Brain microvascular endothelial cell (primary cell): ENCODE measurements around the gene KLC3.
A peak's percentile ranks its signal among the peaks of the same experiment; 100 is the strongest.

Experiments
- DNase-seq: peaks from one replicate; pipeline ENCODE4 v3.0.0-alpha.2; 2020
- H3K27ac ChIP-seq: fragments of 250-450 bp; sonication (Bioruptor Pico); 2 replicates; pipeline ENCODE4 v1.5.1; 2020; ENCODE audit warnings: mild to moderate bottlenecking, moderate library complexity
- H3K27me3 ChIP-seq: fragments of 250-450 bp; sonication (Bioruptor Pico); replicated peaks from 2 replicates; pipeline ENCODE4 v1.5.1; 2020; ENCODE audit warnings: mild to moderate bottlenecking
- H3K36me3 ChIP-seq: fragments of 250-450 bp; sonication (Bioruptor Pico); replicated peaks from 2 replicates; pipeline ENCODE4 v1.5.1; 2020; ENCODE audit warnings: mild to moderate bottlenecking
- H3K4me3 ChIP-seq: 2 replicates; pipeline ENCODE4 v1.5.1; 2011; ENCODE audit warnings: low read depth, mild to moderate bottlenecking, control low read depth, low read length, moderate library complexity
- CTCF ChIP-seq: IDR thresholded peaks from 2 replicates; pipeline ENCODE4 v1.5.1; 2011; ENCODE audit warnings: low read depth, mild to moderate bottlenecking, moderate library complexity, low read length, control low read depth, inconsistent platforms; ENCODE audit errors: missing control alignments
- in situ Hi-C: cut with HindIII; loops from 2 replicates; pipeline ENCODE4 v1.10.0; 2017; ENCODE audit warnings: low sequenced_read_pairs, low pct_ligation_motif_present

KLC3 gene

GRCh38 chr19:45368127-45368526 is 27.6 kb downstream of the KLC3 start:
- TF ChIP-seq CTCF: no peak
- Histone ChIP-seq H3K27me3 (no peaks in the 10 kb centered on the region), H3K27ac (no peak overlapping the region), H3K4me3 (no peak overlapping the region), H3K36me3 (peaks cover 22% of the 10 kb centered on the region)
- in situ Hi-C loops: no loop called here
- no peak for DNase-seq

GRCh38 chr19:45368737-45369340 is 28.3 kb downstream of the KLC3 start:
- in situ Hi-C loops: no loop called here
- DNase-seq: no peak
- H3K4me3 ChIP-seq: no peak overlapping the region
- TF ChIP-seq CTCF: no peak
- no peaks in the 10 kb centered on the region for H3K27me3 ChIP-seq
- peaks cover 15% of the 10 kb centered on the region for H3K36me3 ChIP-seq
- no peak overlapping the region for H3K27ac ChIP-seq

- TF ChIP-seq CTCF: no peak
- no peaks in the 10 kb centered on the region for H3K27me3 ChIP-seq
- in situ Hi-C loops: no loop called here
- peaks cover 6% of the 10 kb centered on the region for H3K36me3 ChIP-seq
- peak; percentile 100 for DNase-seq
- H3K4me3 ChIP-seq: peak within 1 kb of the TSS; percentile 75
- H3K27ac ChIP-seq: peak within 1 kb of the TSS; percentile 75
Measured at GRCh38 chr19:45370410-45371204, 30.1 kb downstream of the KLC3 start, which contains the start of gene ERCC2. ERCC2 (minus strand) TSS chr19:45370573; CDS start chr19:45370540, 33 bp downstream.

GRCh38 chr19:45376045-45376724 is 35.6 kb downstream of the KLC3 start:
- peak; percentile 93 for DNase-seq
- H3K36me3 ChIP-seq: no peaks in the 10 kb centered on the region
- no peaks in the 10 kb centered on the region for H3K27me3 ChIP-seq
- TF ChIP-seq CTCF: no peak
- H3K27ac ChIP-seq: peak overlapping the region; percentile 97
- in situ Hi-C loops: no loop called here
- no peak overlapping the region for H3K4me3 ChIP-seq

GRCh38 chr19:45380107-45380506 is 39.6 kb downstream of the KLC3 start:
- DNase-seq: no peak
- Histone ChIP-seq H3K27ac (no peak overlapping the region), H3K4me3 (no peak overlapping the region), H3K36me3 (no peaks in the 10 kb centered on the region), H3K27me3 (no peaks in the 10 kb centered on the region)
- no peak for TF ChIP-seq CTCF
- in situ Hi-C loops: no loop called here
